GM12874 (cell line): Measurements from ENCODE around the gene CISH.

Experiments
- CTCF ChIP-seq: IDR thresholded peaks from 2 replicates; pipeline ENCODE4 v1.5.1; 2011; ENCODE audit warnings: low read depth, mild to moderate bottlenecking, control low read depth, low read length, moderate library complexity; ENCODE audit not compliant: insufficient read depth

Gene CISH

DNA sequence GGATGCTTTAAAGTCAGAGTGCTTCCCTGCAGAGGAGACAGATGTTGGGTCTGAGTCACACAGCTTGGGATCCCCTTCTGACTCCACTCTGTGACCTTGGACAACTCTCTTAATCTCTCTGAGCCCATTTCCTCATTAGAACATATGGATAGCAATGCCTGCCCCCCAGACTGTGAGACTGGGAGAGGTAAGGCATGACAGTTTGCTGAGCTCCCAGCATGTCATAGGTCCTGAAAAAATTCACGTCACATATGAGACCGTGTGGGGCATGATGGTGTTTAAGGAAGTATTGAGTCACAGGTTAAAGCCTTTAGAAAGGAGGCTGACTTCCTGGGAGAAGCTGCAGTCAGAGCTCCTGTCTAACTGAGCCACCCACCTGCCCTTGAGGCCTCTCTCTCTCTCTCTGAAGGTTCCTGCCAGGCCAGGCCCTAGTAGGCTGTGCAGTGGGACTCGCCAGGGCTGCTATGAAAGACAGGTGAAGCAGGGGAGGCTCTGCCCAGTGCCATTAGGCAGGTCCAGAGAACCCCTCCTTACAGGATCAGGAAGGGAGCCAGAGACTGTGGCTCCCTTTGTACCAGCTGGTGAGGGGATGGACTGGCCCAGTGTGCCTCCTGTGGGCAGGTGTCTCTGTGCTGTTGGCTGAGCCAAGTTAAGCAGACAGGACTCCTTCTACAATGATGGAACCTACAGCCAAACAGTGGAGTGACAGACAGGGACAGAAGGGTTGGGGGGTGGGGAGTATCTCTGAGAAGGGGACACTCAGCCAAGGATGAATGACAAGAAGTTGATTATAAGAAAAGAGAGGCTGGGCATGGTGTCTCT is 43.6 kb upstream of the CISH start:
- TF ChIP-seq CTCF: no peak

DNA sequence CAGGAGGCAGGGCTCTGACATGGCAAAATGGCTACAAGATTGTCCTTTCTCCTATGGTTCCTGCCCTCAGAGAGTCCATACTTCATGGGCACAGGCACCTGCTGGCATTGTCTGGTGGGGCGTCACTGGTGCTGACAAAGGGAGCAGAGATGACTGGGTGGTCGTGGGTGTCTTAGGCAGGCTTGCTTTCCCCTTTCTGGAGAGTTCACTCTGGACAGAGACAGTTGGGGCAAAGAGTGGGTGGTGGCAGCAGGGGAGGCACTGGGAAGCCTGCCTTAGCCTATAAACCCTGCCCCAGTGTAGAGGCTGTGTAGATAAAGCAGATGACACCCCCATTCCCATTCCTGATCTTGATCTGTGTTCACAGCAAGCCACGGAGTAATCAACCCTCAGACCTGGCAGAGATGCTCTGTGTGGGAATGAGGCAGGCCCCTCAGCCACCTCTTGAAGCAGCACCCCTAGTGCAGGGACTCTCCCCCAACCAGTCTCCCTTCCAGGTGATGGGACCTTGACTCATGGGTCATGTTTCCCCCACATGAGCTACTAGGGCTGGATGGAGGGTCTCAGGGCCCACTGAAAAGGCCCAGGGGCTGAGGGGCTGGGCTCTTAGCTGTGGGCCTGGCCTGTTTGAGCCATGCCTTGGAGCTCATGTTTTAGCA is 42.5 kb upstream of the CISH start:
- no peak for TF ChIP-seq CTCF

DNA sequence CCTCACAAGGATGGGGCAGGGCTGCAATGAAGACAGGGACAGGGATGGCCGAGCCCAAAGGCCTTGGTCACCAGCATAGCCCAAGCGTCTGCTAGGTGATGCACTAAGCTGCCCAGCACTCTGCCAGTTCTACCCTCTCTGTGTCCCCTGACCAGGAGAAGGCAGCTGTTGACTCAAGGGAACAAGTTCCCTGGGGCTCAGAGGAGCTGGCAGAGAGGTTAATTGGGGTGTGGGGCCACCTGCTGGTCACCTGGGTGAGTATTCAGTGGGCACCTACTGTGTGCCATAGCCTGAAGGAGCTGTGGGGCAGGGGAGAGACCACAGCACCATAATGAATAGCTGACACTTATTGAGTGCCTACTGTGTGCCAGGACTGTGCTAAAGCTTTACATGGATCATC is 41.1 kb upstream of the CISH start:
- peak; percentile 59 for TF ChIP-seq CTCF

DNA sequence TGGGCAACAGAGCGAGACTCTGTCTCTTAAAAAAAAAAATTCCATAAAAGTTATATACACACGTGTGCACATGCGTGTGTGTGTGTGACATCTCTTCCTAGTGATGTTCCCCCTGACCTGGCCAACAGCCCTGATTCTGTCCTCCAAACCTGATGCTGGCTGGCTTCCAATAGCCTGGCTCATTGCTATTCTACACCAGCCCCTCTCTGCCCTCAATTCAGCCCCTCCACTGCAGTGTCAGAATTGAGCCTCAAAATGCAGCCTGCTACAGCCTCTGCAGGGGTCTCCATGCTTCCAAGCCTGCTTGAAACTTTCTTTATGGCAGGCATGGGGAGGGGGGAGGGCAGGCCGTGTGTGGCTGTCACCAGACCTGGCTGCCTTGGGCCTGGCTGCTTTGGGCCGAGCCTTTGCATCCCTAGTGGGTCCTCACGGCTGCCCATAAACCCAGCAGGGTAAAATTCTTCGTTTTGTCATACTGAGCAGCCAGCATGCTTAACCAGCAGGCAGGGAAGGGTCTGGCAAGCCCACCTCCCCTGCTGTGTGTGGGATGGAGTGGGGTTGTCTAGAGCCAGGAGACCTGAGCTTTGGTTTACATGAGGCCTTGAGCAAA is 40.5 kb upstream of the CISH start:
- TF ChIP-seq CTCF: no peak

GRCh38 chr3:50651445-50651844 is 39.9 kb upstream of the CISH start:
- no peak for TF ChIP-seq CTCF

GRCh38 chr3:50650018-50650417 is 38.4 kb upstream of the CISH start:
- TF ChIP-seq CTCF: no peak

DNA sequence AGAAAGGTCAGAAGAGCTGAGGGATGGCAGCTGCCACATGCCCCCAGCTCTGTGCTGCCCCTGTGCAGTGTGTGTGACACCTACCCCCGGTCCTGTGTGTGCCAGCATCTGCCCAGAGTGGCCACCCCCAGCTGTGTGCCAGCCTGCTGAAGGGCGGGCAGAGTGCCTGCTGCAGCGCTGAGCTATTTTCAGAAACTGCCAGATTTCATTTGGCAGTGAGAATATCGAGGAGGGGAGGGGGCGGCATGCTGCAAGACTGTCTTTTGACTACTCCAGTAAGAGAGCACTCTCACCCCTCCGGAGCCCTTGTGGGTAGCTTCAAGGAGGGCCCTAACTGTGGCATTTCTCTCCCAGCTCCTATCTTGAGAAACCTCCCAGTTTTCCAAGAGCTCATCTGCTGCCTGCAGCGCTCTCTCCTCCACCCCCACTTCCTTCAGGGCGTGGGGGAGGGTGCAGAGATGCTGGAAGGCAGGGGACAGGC is 37.9 kb upstream of the CISH start:
- TF ChIP-seq CTCF: no peak
